SK-N-SH (cell line): ENCODE results near the gene RASA3. TPM values are rescaled to one million over a fixed set of nuclear protein-coding genes. Genes with fewer than 3 reads are reported as not detected.

ENCODE experiments used
- CTCF ChIA-PET: fragments of 300-600, 350-600 bp; formaldehyde crosslinking; extraction: SDS; loops from one replicate; lab custom pipeline; 2021; lab: Yijun Ruan, JAX
- POLR2A ChIA-PET: fragments of 350-600 bp; sonication (Branson Sonifier 250); formaldehyde crosslinking; extraction: SDS; loops from one replicate; lab custom pipeline; 2020; ENCODE audit warnings: antibody characterized with exemption, inconsistent platforms; lab: Yijun Ruan, JAX
- DNase-seq: peaks from one replicate; pipeline ENCODE4 v3.0.0; 2012
- H2AFZ ChIP-seq: fragments of 200-600 bp; sonication (generic); 2 replicates; pipeline ENCODE4 v1.8.1; 2016; ENCODE audit warnings: antibody characterized with exemption, mild to moderate bottlenecking, low read depth
- H3F3A ChIP-seq: fragments of 200-600 bp; sonication (generic); replicated peaks from 2 replicates; pipeline ENCODE3; 2016; ENCODE audit warnings: antibody characterized with exemption, mild to moderate bottlenecking; ENCODE audit not compliant: insufficient read depth
- H3K27ac ChIP-seq, 2 experiments: fragments of 200-500 bp in 1 of 2; fragments of 200-600 bp in 1 of 2; sonication (Bioruptor generic) in 1 of 2; sonication (generic), shearing (Covaris generic) in 1 of 2; 2 replicates each; pipeline versions ENCODE4 v1.5.1 to v1.6.1; 2014 to 2016; ENCODE audit warnings: low read depth in 2 of 2, inconsistent platforms in 1 of 2, low read length in 1 of 2, mild to moderate bottlenecking in 1 of 2, mixed read lengths in 1 of 2
- H3K27me3 ChIP-seq: fragments of 200-600 bp; sonication (generic), shearing (Covaris generic); 2 replicates; pipeline ENCODE4 v1.6.1; 2016; ENCODE audit warnings: mixed run types; ENCODE audit not compliant: insufficient read depth
- H3K36me3 ChIP-seq, 2 experiments: fragments of 200-500 bp in 1 of 2; fragments of 200-600 bp in 1 of 2; sonication (Bioruptor generic) in 1 of 2; sonication (generic) in 1 of 2; replicated peaks in 1 of 2; 2 replicates each; pipeline versions ENCODE3 to v1.5.1; 2014 to 2016; ENCODE audit warnings: low read length in 1 of 2, mild to moderate bottlenecking in 1 of 2; ENCODE audit not compliant: insufficient read depth in 2 of 2, control insufficient read depth in 1 of 2
- H3K4me1 ChIP-seq, 2 experiments: fragments of 200-500 bp in 1 of 2; fragments of 200-600 bp in 1 of 2; sonication (Bioruptor generic) in 1 of 2; sonication (generic), shearing (Covaris generic) in 1 of 2; 2 replicates each; pipeline versions ENCODE4 v1.5.1 to v1.6.1; 2014 to 2016; ENCODE audit warnings: low read depth in 1 of 2, low read length in 1 of 2, mixed run types in 1 of 2; ENCODE audit not compliant: insufficient read depth in 2 of 2, control insufficient read depth in 1 of 2
- H3K4me2 ChIP-seq: fragments of 200-600 bp; sonication (generic), shearing (Covaris generic); 2 replicates; pipeline ENCODE4 v1.6.1; 2017; ENCODE audit warnings: mixed run types
- H3K4me3 ChIP-seq, 2 experiments: fragments of 200-500 bp in 1 of 2; fragments of 200-600 bp in 1 of 2; sonication (Bioruptor generic) in 1 of 2; sonication (generic), shearing (Covaris generic) in 1 of 2; 2 replicates each; pipeline versions ENCODE4 v1.5.1 to v1.8.1; 2014 to 2016; ENCODE audit warnings: low read depth in 2 of 2, inconsistent platforms in 1 of 2, low read length in 1 of 2, mild to moderate bottlenecking in 1 of 2, mixed read lengths in 1 of 2, moderate library complexity in 1 of 2
- H3K79me2 ChIP-seq: fragments of 200-600 bp; sonication (generic); 2 replicates; pipeline ENCODE4 v1.8.1; 2017; ENCODE audit warnings: mild to moderate bottlenecking; ENCODE audit not compliant: insufficient read depth
- H3K9ac ChIP-seq: fragments of 200-600 bp; sonication (generic); 2 replicates; pipeline ENCODE4 v1.6.1; 2017; ENCODE audit warnings: mixed run types
- H3K9me2 ChIP-seq: fragments of 200-600 bp; sonication (generic); 2 replicates; pipeline ENCODE4 v1.6.1; 2017; ENCODE audit warnings: mixed run types
- H3K9me3 ChIP-seq: fragments of 200-600 bp; sonication (generic); 2 replicates; pipeline ENCODE4 v1.6.1; 2017; ENCODE audit warnings: mixed run types, mild to moderate bottlenecking, moderate library complexity
- H4K20me1 ChIP-seq: fragments of 200-600 bp; sonication (generic); 2 replicates; pipeline ENCODE4 v1.6.1; 2017; ENCODE audit warnings: mild to moderate bottlenecking, mixed run types; ENCODE audit not compliant: insufficient read depth
- ELF1 ChIP-seq: IDR thresholded peaks from 2 replicates; pipeline ENCODE4 v1.4.0; 2012
- GATA2 ChIP-seq: sonication (generic); formaldehyde crosslinking; IDR thresholded peaks from 2 replicates; pipeline ENCODE4 v1.5.0; 2020; ENCODE audit warnings: mild to moderate bottlenecking, missing genetic modification reagents
- MEF2A ChIP-seq: IDR thresholded peaks from 2 replicates; pipeline ENCODE4 v1.4.0; 2012; ENCODE audit warnings: low read depth, borderline replicate concordance
- POLR2AphosphoS5 ChIP-seq: IDR thresholded peaks from 2 replicates; pipeline ENCODE4 v1.6.1; 2012; ENCODE audit warnings: low read depth, low read length
- RCOR1 ChIP-seq: fragments of 150-350 bp; IDR thresholded peaks from 2 replicates; pipeline ENCODE4 v1.6.1; 2017; ENCODE audit warnings: antibody characterized with exemption, low read length
- RFX5 ChIP-seq: IDR thresholded peaks from 2 replicates; pipeline ENCODE4 v1.6.1; 2012; ENCODE audit warnings: mild to moderate bottlenecking, improper control_type of control experiment, low read length
- SIN3A ChIP-seq: IDR thresholded peaks from 2 replicates; pipeline ENCODE4 v1.6.1; 2012; ENCODE audit warnings: low read depth, mild to moderate bottlenecking, low read length, moderate library complexity, borderline replicate concordance
- TAF1 ChIP-seq: IDR thresholded peaks from 2 replicates; pipeline ENCODE4 v1.6.1; 2012; ENCODE audit warnings: low read depth, mild to moderate bottlenecking, low read length, moderate library complexity, borderline replicate concordance
- WGBS: methylation state at CpG from one replicate; pipeline ENCODE4 v1.1.6; 2017; ENCODE audit warnings: low lambda C conversion rate; 5-methylcytosine and 5-hydroxymethylcytosine counted together
- polyA plus RNA-seq, 3 experiments: library from polyadenylated mRNA; depleted of rRNA; stranded (reverse); fragments of >200 nt; gene quantifications; 2 replicates each; pipeline ENCODE4 v1.2.3, GENCODE V29; 2012
- TF ChIP-seq, protein P1 (sequence below): IDR thresholded peaks from 2 replicates; pipeline ENCODE4 v1.4.0; 2012; ENCODE audit warnings: low read depth, borderline replicate concordance
- TF ChIP-seq, protein P2 (sequence below): IDR thresholded peaks from 2 replicates; pipeline ENCODE4 v1.4.0; 2012; ENCODE audit warnings: low read depth, borderline replicate concordance
- TF ChIP-seq, protein P3 (sequence below): fragments of 150-350 bp; IDR thresholded peaks from 2 replicates; pipeline ENCODE4 v1.6.1; 2016; ENCODE audit warnings: mild to moderate bottlenecking, low read depth, low read length

Gene RASA3
- polyA plus RNA-seq, 1 of the 3 experiments (the other 2 are of a cell fraction): 25.1 TPM

DNA sequence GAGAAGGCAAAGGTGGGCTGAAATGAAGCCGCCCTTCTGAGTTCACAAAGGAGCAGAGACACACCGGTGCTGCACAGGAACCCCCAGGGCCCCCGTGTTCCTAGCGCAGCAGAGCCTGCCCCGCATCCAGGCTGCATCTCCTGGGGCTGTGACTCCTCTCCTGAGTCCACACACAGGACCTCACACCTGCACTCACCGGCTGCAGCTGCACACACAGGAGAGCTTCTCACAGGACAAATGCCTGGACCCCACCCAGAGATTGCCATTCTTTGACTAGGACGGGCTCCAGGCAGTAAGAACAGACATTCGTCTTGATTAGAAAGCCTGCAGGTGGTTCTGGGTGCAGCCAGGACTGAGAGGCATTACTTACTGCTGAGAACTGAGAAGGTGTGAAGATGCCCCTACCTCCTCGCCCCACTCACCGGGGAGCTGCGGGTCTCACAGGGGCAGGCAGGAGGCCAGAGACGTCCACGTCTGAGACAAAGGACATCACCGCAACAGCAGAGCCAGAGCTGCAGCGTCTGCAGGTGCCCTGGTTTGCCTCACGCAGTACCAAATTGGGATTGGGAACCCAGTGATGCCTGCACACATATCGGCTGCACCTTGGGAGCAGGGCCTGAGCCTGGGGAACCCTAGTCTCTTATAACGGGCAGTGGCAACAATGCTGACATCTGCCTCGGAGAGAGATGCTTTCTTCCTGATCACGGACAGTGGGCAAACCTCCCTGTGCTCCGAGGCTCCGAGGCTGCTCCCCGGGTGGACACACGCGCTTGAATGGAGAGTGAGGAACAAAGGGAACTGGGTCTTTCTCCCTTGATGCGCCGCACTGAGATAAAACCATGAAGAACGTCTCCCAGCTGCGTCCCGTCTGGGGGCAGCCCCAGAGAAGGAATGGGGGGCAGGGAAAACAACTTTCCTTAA, 50.4 kb downstream of the RASA3 start:
- ChIA-PET CTCF (no interaction called here), POLR2A (no interaction called here)
- no peaks in the 10 kb centered on the region for H3K27me3 ChIP-seq
- no peaks in the 10 kb centered on the region for H3K9me2 ChIP-seq
- no peaks in the 10 kb centered on the region for H3F3A ChIP-seq
- peaks cover 61% of the 10 kb centered on the region for H3K79me2 ChIP-seq
- H3K9ac ChIP-seq: no peak overlapping the region
- no peaks in the 10 kb centered on the region for H3K9me3 ChIP-seq
- H3K4me1 ChIP-seq: peaks cover 7 to 19% of the 10 kb centered on the region in 2 experiments; a peak in 3 of 4 replicates
- no peak overlapping the region for H2AFZ ChIP-seq
- H3K27ac ChIP-seq: no peak overlapping the region
- no peak overlapping the region for H3K4me3 ChIP-seq
- WGBS: 94% methylated on average over 22 of the region's 30 CpGs
- no peak overlapping the region for H3K4me2 ChIP-seq
- H4K20me1 ChIP-seq: peaks cover 55% of the 10 kb centered on the region
- peaks cover 0 to 5% of the 10 kb centered on the region in 2 experiments for H3K36me3 ChIP-seq
- DNase-seq: no peak
- TF ChIP-seq POLR2AphosphoS5 (no peak), ELF1 (no peak), GATA2 (CRISPR knock-in tag) (no peak), RFX5 (no peak), MEF2A (no peak), TAF1 (no peak), SIN3A (no peak), RCOR1 (no peak)
- TF ChIP-seq, protein P1, sequence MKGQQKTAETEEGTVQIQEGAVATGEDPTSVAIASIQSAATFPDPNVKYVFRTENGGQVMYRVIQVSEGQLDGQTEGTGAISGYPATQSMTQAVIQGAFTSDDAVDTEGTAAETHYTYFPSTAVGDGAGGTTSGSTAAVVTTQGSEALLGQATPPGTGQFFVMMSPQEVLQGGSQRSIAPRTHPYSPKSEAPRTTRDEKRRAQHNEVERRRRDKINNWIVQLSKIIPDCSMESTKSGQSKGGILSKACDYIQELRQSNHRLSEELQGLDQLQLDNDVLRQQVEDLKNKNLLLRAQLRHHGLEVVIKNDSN: no peak
- TF ChIP-seq, protein P2, sequence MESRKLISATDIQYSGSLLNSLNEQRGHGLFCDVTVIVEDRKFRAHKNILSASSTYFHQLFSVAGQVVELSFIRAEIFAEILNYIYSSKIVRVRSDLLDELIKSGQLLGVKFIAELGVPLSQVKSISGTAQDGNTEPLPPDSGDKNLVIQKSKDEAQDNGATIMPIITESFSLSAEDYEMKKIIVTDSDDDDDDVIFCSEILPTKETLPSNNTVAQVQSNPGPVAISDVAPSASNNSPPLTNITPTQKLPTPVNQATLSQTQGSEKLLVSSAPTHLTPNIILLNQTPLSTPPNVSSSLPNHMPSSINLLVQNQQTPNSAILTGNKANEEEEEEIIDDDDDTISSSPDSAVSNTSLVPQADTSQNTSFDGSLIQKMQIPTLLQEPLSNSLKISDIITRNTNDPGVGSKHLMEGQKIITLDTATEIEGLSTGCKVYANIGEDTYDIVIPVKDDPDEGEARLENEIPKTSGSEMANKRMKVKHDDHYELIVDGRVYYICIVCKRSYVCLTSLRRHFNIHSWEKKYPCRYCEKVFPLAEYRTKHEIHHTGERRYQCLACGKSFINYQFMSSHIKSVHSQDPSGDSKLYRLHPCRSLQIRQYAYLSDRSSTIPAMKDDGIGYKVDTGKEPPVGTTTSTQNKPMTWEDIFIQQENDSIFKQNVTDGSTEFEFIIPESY: no peak
- TF ChIP-seq, protein P3, sequence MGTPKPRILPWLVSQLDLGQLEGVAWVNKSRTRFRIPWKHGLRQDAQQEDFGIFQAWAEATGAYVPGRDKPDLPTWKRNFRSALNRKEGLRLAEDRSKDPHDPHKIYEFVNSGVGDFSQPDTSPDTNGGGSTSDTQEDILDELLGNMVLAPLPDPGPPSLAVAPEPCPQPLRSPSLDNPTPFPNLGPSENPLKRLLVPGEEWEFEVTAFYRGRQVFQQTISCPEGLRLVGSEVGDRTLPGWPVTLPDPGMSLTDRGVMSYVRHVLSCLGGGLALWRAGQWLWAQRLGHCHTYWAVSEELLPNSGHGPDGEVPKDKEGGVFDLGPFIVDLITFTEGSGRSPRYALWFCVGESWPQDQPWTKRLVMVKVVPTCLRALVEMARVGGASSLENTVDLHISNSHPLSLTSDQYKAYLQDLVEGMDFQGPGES: no peak
